ENCODE results near the gene LANCL1.

- TF ChIP-seq POLR2AphosphoS5 (IDR thresholded peaks at IDR 0.05) (no peak), EP300 (conservative IDR thresholded peaks at IDR 0.05; ENCODE audit: poor library complexity, severe bottlenecking) (no peak), SMC3 (conservative IDR thresholded peaks at IDR 0.05; ENCODE audit: poor library complexity) (no peak), TAF1 (IDR thresholded peaks at IDR 0.05; ENCODE audit: low read depth) (no peak), EZH2 (IDR thresholded peaks at IDR 0.05; ENCODE audit: borderline replicate concordance, insufficient read depth, low read length, poor library complexity, severe bottlenecking) (no peak), MXI1 (conservative IDR thresholded peaks at IDR 0.05; ENCODE audit: poor library complexity, severe bottlenecking) (no peak), RAD21 (conservative IDR thresholded peaks at IDR 0.05) (no peak)
- TF ChIP-seq, protein P1, sequence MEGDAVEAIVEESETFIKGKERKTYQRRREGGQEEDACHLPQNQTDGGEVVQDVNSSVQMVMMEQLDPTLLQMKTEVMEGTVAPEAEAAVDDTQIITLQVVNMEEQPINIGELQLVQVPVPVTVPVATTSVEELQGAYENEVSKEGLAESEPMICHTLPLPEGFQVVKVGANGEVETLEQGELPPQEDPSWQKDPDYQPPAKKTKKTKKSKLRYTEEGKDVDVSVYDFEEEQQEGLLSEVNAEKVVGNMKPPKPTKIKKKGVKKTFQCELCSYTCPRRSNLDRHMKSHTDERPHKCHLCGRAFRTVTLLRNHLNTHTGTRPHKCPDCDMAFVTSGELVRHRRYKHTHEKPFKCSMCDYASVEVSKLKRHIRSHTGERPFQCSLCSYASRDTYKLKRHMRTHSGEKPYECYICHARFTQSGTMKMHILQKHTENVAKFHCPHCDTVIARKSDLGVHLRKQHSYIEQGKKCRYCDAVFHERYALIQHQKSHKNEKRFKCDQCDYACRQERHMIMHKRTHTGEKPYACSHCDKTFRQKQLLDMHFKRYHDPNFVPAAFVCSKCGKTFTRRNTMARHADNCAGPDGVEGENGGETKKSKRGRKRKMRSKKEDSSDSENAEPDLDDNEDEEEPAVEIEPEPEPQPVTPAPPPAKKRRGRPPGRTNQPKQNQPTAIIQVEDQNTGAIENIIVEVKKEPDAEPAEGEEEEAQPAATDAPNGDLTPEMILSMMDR (IDR thresholded peaks at IDR 0.05; ENCODE audit: poor library complexity, severe bottlenecking): no peak
- TF ChIP-seq, protein P2, sequence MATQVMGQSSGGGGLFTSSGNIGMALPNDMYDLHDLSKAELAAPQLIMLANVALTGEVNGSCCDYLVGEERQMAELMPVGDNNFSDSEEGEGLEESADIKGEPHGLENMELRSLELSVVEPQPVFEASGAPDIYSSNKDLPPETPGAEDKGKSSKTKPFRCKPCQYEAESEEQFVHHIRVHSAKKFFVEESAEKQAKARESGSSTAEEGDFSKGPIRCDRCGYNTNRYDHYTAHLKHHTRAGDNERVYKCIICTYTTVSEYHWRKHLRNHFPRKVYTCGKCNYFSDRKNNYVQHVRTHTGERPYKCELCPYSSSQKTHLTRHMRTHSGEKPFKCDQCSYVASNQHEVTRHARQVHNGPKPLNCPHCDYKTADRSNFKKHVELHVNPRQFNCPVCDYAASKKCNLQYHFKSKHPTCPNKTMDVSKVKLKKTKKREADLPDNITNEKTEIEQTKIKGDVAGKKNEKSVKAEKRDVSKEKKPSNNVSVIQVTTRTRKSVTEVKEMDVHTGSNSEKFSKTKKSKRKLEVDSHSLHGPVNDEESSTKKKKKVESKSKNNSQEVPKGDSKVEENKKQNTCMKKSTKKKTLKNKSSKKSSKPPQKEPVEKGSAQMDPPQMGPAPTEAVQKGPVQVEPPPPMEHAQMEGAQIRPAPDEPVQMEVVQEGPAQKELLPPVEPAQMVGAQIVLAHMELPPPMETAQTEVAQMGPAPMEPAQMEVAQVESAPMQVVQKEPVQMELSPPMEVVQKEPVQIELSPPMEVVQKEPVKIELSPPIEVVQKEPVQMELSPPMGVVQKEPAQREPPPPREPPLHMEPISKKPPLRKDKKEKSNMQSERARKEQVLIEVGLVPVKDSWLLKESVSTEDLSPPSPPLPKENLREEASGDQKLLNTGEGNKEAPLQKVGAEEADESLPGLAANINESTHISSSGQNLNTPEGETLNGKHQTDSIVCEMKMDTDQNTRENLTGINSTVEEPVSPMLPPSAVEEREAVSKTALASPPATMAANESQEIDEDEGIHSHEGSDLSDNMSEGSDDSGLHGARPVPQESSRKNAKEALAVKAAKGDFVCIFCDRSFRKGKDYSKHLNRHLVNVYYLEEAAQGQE (IDR thresholded peaks at IDR 0.05; ENCODE audit: borderline replicate concordance): no peak
Observed at GRCh38 chr2:210389856-210390255, 86.7 kb downstream of the LANCL1 start.
